Activated naive CD4-positive, alpha-beta T cell treated with anti-CD3 and anti-CD28 coated beads for 36 hours (primary cell): ENCODE data around the gene GLIS1. TPM values are rescaled to one million over a fixed set of nuclear protein-coding genes. Genes with fewer than 3 reads are reported as not detected.

Source experiments
- CTCF ChIA-PET: fragments of 350-600 bp; sonication (Branson Sonifier 250); formaldehyde crosslinking; loops from one replicate; lab custom pipeline; 2021; ENCODE audit warnings: antibody characterized with exemption; lab: Charles Lee
- DNase-seq: peaks from one replicate; pipeline ENCODE4 v3.0.0-alpha.2; 2020
- H3K27ac Mint-ChIP-seq: one replicate; pipeline ENCODE4 v1.8.0; 2021; ENCODE audit warnings: mild to moderate bottlenecking, mixed read lengths
- H3K27me3 Mint-ChIP-seq: one replicate; pipeline ENCODE4 v1.8.0; 2021; ENCODE audit warnings: low read depth, mixed read lengths
- H3K36me3 Mint-ChIP-seq: one replicate; pipeline ENCODE4 v1.8.0; 2021; ENCODE audit warnings: low read depth, mixed read lengths
- H3K4me1 Mint-ChIP-seq: one replicate; pipeline ENCODE4 v1.8.0; 2021; ENCODE audit warnings: low read depth, mixed read lengths
- H3K4me3 Mint-ChIP-seq: one replicate; pipeline ENCODE4 v1.8.0; 2021; ENCODE audit warnings: mild to moderate bottlenecking, moderate library complexity, mixed read lengths
- H3K9me3 Mint-ChIP-seq: one replicate; pipeline ENCODE4 v1.8.0; 2021; ENCODE audit warnings: mixed read lengths
- intact Hi-C: fragments of 100-400 bp; cut with micrococcal nuclease; formaldehyde crosslinking; loops from one replicate; pipeline ENCODE4 v1.15.1; 2023
- total RNA-seq, 2 experiments: library from RNA; stranded (reverse); gene quantifications; one replicate each; pipeline ENCODE4 v1.2.3, GENCODE V29; 2021

GLIS1 gene
- total RNA-seq, 2 experiments from 2014 or later = not detected

DNA sequence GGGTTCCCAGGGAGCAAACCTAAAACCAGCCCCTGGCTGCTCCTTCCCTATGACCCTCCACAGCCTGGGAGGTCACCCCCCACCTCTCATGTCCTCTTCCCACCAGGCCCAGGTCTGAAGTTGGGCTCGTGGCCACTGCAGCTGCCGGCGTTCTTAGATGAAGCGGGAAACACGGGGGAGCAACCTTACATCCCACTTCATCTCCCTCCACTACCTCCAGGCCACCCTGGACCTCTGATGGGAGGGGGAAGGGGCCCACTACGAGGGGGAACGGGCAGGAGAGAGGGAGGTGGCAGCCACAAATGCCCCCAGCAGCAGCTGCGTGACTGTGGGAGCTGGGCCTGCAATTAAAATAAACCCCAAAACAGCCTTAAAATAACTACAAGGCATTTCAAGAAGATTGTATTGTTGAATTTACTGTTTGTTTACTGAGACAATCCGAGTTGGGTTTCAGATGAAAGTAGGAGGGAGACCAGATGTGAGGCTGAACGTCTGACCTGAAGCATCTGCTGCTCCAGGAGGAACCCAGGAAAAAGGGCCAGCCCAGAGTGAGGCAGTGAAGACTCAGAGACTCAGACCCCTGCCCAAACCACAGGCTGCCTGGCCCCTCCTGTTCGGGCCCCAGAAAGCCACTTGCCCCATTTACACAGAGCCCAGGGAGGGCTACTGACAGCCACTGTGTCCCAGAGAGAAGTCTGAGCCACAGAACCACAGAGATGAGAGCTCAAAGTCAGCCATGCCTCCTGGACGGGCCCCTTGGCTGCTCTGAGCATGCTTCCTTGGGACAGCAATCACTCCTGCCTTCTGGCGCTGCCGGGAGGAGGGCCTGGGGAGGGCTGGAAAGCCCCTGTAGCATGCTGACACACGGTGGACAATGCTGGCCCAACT is 59.8 kb downstream of the GLIS1 start:
- Mint-ChIP-seq H3K27me3 (no peaks in the 10 kb centered on the region), H3K9me3 (no peaks in the 10 kb centered on the region), H3K27ac (no peak overlapping the region), H3K4me1 (peaks cover 6% of the 10 kb centered on the region), H3K36me3 (no peaks in the 10 kb centered on the region), H3K4me3 (no peak overlapping the region)
- DNase-seq = no peak
- intact Hi-C loops = no loop called here
- CTCF ChIA-PET = interaction anchor here (0.8 to 1.0 kb wide), 2 partner anchors 13 to 192 kb away, joined by 3 to 5 read pairs; no protein-coding TSS in a partner anchor

- no peak for DNase-seq
- H3K4me1 Mint-ChIP-seq = peaks cover 6% of the 10 kb centered on the region
- H3K27me3 Mint-ChIP-seq = no peaks in the 10 kb centered on the region
- no peaks in the 10 kb centered on the region for H3K9me3 Mint-ChIP-seq
- CTCF ChIA-PET = no interaction called here
- H3K4me3 Mint-ChIP-seq = no peak overlapping the region
- intact Hi-C loops = no loop called here
- no peaks in the 10 kb centered on the region for H3K36me3 Mint-ChIP-seq
- no peak overlapping the region for H3K27ac Mint-ChIP-seq
Observed at GRCh38 chr1:53678507-53678906, 60.5 kb downstream of the GLIS1 start.

- Mint-ChIP-seq H3K36me3 (no peaks in the 10 kb centered on the region), H3K4me1 (peaks cover 6% of the 10 kb centered on the region), H3K27me3 (no peaks in the 10 kb centered on the region), H3K27ac (no peak overlapping the region), H3K9me3 (no peaks in the 10 kb centered on the region), H3K4me3 (no peak overlapping the region)
- CTCF ChIA-PET = no interaction called here
- no peak for DNase-seq
- intact Hi-C loops = no loop called here
Observed at GRCh38 chr1:53678046-53678445, 60.9 kb downstream of the GLIS1 start.

- Mint-ChIP-seq H3K27ac (no peak overlapping the region), H3K36me3 (no peaks in the 10 kb centered on the region), H3K27me3 (no peaks in the 10 kb centered on the region), H3K4me3 (no peak overlapping the region), H3K4me1 (peaks cover 6% of the 10 kb centered on the region), H3K9me3 (no peaks in the 10 kb centered on the region)
- intact Hi-C loops = no loop called here
- no peak for DNase-seq
- CTCF ChIA-PET = no interaction called here
Observed at GRCh38 chr1:53677486-53677885, 61.5 kb downstream of the GLIS1 start.

GRCh38 chr1:53672785-53673184 is 66.2 kb downstream of the GLIS1 start:
- CTCF ChIA-PET = interaction anchor here (1.3 kb wide), 1 partner anchor 10 kb away, joined by 3 read pairs; no protein-coding TSS in a partner anchor
- no peak overlapping the region for H3K4me3 Mint-ChIP-seq

DNA sequence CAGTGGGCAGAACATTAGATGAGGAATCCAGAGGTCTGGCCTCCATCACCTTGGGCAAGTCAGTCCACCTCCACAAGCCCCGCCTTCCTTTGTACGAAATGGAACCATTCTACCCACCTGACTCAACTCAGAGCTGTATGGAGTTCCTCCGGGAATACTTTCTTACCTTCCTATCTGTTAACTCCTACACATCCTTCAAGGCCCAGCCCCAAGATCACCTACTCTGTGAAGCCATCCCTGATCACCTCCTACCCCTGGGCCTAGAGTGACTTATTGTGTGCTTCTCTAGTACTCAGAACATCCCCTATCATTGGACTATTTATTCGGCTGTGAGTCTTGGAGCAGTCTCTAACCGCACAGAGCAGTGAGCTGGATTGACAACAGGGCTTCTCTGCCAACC is 66.7 kb downstream of the GLIS1 start:
- DNase-seq = no peak
- H3K27ac Mint-ChIP-seq = no peak overlapping the region
- H3K27me3 Mint-ChIP-seq = no peaks in the 10 kb centered on the region
- CTCF ChIA-PET = interaction anchor here (1.3 kb wide), 1 partner anchor 10 kb away, joined by 3 read pairs; no protein-coding TSS in a partner anchor
- H3K4me3 Mint-ChIP-seq = no peak overlapping the region
- no peaks in the 10 kb centered on the region for H3K9me3 Mint-ChIP-seq
- intact Hi-C loops = no loop called here
- H3K4me1 Mint-ChIP-seq = no peaks in the 10 kb centered on the region
- H3K36me3 Mint-ChIP-seq = no peaks in the 10 kb centered on the region

More at GRCh38 chr1:53672785-53673184, 66.2 kb downstream of the GLIS1 start:
- H3K36me3 Mint-ChIP-seq = no peaks in the 10 kb centered on the region
- intact Hi-C loops = no loop called here
- H3K27me3 Mint-ChIP-seq = no peaks in the 10 kb centered on the region
- H3K9me3 Mint-ChIP-seq = no peaks in the 10 kb centered on the region
- H3K4me1 Mint-ChIP-seq = no peaks in the 10 kb centered on the region
- H3K27ac Mint-ChIP-seq = no peak overlapping the region
- no peak for DNase-seq

GRCh38 chr1:53669621-53670191 is 69.3 kb downstream of the GLIS1 start:
- Mint-ChIP-seq H3K36me3 (no peaks in the 10 kb centered on the region), H3K4me3 (no peak overlapping the region), H3K4me1 (no peaks in the 10 kb centered on the region), H3K27me3 (no peaks in the 10 kb centered on the region), H3K27ac (no peak overlapping the region), H3K9me3 (no peaks in the 10 kb centered on the region)
- CTCF ChIA-PET = no interaction called here
- intact Hi-C loops = no loop called here
- DNase-seq = no peak

- Mint-ChIP-seq H3K4me1 (no peaks in the 10 kb centered on the region), H3K36me3 (no peaks in the 10 kb centered on the region), H3K9me3 (no peaks in the 10 kb centered on the region), H3K4me3 (no peak overlapping the region), H3K27me3 (no peaks in the 10 kb centered on the region), H3K27ac (no peak overlapping the region)
- intact Hi-C loops = no loop called here
- CTCF ChIA-PET = no interaction called here
- no peak for DNase-seq
Observed at GRCh38 chr1:53666566-53666965, 72.4 kb downstream of the GLIS1 start.

DNA sequence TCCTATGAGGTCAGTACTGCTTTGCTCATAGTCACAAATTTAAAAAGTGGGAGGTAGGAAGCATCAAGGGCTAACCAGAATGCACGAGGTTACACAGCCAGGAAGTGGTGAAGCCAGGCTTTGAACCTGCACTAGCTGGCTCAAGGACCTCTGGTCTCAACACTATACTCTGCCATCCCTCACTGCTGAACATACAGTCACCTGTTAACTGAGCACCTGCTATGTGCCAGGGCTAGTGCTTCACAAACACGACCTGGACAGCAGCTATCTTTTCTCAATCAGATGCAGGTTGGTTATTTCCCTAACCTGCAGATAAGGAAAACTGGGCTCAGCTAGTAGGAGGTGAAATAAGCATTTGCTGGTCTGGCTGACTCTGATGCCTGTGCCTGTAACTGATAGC is 73.0 kb downstream of the GLIS1 start:
- intact Hi-C loops = no loop called here
- H3K4me1 Mint-ChIP-seq = no peaks in the 10 kb centered on the region
- no peaks in the 10 kb centered on the region for H3K27me3 Mint-ChIP-seq
- H3K27ac Mint-ChIP-seq = no peak overlapping the region
- no peak for DNase-seq
- CTCF ChIA-PET = no interaction called here
- no peaks in the 10 kb centered on the region for H3K9me3 Mint-ChIP-seq
- no peaks in the 10 kb centered on the region for H3K36me3 Mint-ChIP-seq
- no peak overlapping the region for H3K4me3 Mint-ChIP-seq

GRCh38 chr1:53663529-53664300 is 75.2 kb downstream of the GLIS1 start:
- no peaks in the 10 kb centered on the region for H3K27me3 Mint-ChIP-seq
- H3K4me3 Mint-ChIP-seq = no peak overlapping the region
- no peaks in the 10 kb centered on the region for H3K9me3 Mint-ChIP-seq
- no peak for DNase-seq
- intact Hi-C loops = no loop called here
- H3K4me1 Mint-ChIP-seq = no peaks in the 10 kb centered on the region
- no peaks in the 10 kb centered on the region for H3K36me3 Mint-ChIP-seq
- CTCF ChIA-PET = no interaction called here
- no peak overlapping the region for H3K27ac Mint-ChIP-seq

DNA sequence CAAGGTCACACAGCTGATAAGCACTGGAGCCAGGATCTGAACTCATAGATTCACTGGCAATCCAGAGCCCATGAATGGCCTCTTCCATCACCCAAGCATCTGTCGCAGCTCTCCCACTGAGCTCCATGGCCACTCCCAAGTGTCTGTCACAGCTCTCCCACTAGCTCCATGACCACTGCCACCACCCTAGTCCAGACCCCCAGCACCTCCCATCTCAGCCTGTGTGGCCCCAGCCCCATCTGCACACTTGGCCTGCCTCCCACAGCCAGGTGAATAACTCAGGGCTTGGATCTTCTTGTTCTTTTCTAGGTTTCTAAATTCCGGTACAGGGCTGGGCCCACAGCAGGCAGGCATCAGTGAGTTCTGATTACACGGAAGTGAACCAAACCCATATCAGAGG is 76.0 kb downstream of the GLIS1 start:
- Mint-ChIP-seq H3K27me3 (no peaks in the 10 kb centered on the region), H3K36me3 (no peaks in the 10 kb centered on the region), H3K4me1 (no peaks in the 10 kb centered on the region), H3K9me3 (no peaks in the 10 kb centered on the region), H3K27ac (no peak overlapping the region), H3K4me3 (no peak overlapping the region)
- CTCF ChIA-PET = no interaction called here
- no peak for DNase-seq
- intact Hi-C loops = no loop called here

- no peaks in the 10 kb centered on the region for H3K4me1 Mint-ChIP-seq
- no peaks in the 10 kb centered on the region for H3K27me3 Mint-ChIP-seq
- no peak for DNase-seq
- H3K4me3 Mint-ChIP-seq = no peak overlapping the region
- H3K36me3 Mint-ChIP-seq = no peaks in the 10 kb centered on the region
- intact Hi-C loops = no loop called here
- no peaks in the 10 kb centered on the region for H3K9me3 Mint-ChIP-seq
- H3K27ac Mint-ChIP-seq = no peak overlapping the region
- CTCF ChIA-PET = interaction anchor here (0.6 kb wide), 1 partner anchor 81 kb away, joined by 4 read pairs; no protein-coding TSS in a partner anchor
Observed at GRCh38 chr1:53662169-53662568, 76.8 kb downstream of the GLIS1 start.
